H9 (cell line): ENCODE results near the gene ARPC5. TPM values are rescaled to one million over a fixed set of nuclear protein-coding genes. Genes with fewer than 3 reads are reported as not detected.

Experiments used
- DNase-seq: peaks from one replicate; pipeline ENCODE4 v3.0.0-alpha.2; 2017
- H2AFZ ChIP-seq: one replicate; pipeline ENCODE4 v1.6.1; 2013; ENCODE audit warnings: mild to moderate bottlenecking, low read length, control low read depth, moderate library complexity
- H2AK5ac ChIP-seq: 2 replicates; pipeline ENCODE4 v1.6.1; 2013; ENCODE audit warnings: low read length, control low read depth, mixed read lengths; ENCODE audit not compliant: insufficient read length
- H2BK120ac ChIP-seq: one replicate; pipeline ENCODE4 v1.6.1; 2013; ENCODE audit warnings: low read depth, mild to moderate bottlenecking, low read length, control low read depth, inconsistent platforms; ENCODE audit not compliant: poor library complexity, severe bottlenecking
- H2BK12ac ChIP-seq: 2 replicates; pipeline ENCODE4 v1.6.1; 2013; ENCODE audit warnings: low read length, control low read depth, mixed read lengths, low read depth; ENCODE audit not compliant: insufficient read length
- H2BK15ac ChIP-seq: 2 replicates; pipeline ENCODE4 v1.6.1; 2013; ENCODE audit warnings: low read depth, low read length, control low read depth
- H2BK20ac ChIP-seq: one replicate; pipeline ENCODE4 v1.6.1; 2013; ENCODE audit warnings: low read depth, mild to moderate bottlenecking, low read length, control low read depth, inconsistent platforms; ENCODE audit not compliant: poor library complexity, severe bottlenecking
- H2BK5ac ChIP-seq: 2 replicates; pipeline ENCODE4 v1.6.1; 2013; ENCODE audit warnings: low read length, control low read depth, mixed read lengths; ENCODE audit not compliant: insufficient read length
- H3K14ac ChIP-seq: 2 replicates; pipeline ENCODE4 v1.6.1; 2013; ENCODE audit warnings: low read length, control low read depth; ENCODE audit not compliant: insufficient read depth
- H3K18ac ChIP-seq: 2 replicates; pipeline ENCODE4 v1.6.1; 2013; ENCODE audit warnings: low read depth, mild to moderate bottlenecking, mixed read lengths, low read length, control low read depth; ENCODE audit not compliant: insufficient read length
- H3K23ac ChIP-seq: 2 replicates; pipeline ENCODE4 v1.6.1; 2013; ENCODE audit warnings: low read length, control low read depth, mixed read lengths, low read depth; ENCODE audit not compliant: insufficient read length
- H3K23me2 ChIP-seq: 2 replicates; pipeline ENCODE4 v1.6.1; 2013; ENCODE audit warnings: low read depth, mild to moderate bottlenecking, mixed read lengths, low read length, control low read depth; ENCODE audit not compliant: insufficient read length, poor library complexity, severe bottlenecking
- H3K27ac ChIP-seq: 2 replicates; pipeline ENCODE4 v1.5.1; 2013; ENCODE audit warnings: low read length, control low read depth, mixed read lengths, low read depth; ENCODE audit not compliant: insufficient read length
- H3K27me3 ChIP-seq: 2 replicates; pipeline ENCODE4 v1.6.1; 2013; ENCODE audit warnings: low read length, control low read depth, inconsistent platforms; ENCODE audit not compliant: insufficient read depth
- H3K4ac ChIP-seq: 2 replicates; pipeline ENCODE4 v1.6.1; 2013; ENCODE audit warnings: low read depth, mild to moderate bottlenecking, control low read depth, inconsistent platforms, low read length, moderate library complexity
- H3K4me1 ChIP-seq: 2 replicates; pipeline ENCODE4 v1.6.1; 2013; ENCODE audit warnings: low read length, control low read depth, inconsistent platforms; ENCODE audit not compliant: insufficient read depth
- H3K4me2 ChIP-seq: 2 replicates; pipeline ENCODE4 v1.6.1; 2013; ENCODE audit warnings: low read length, control low read depth, mixed read lengths; ENCODE audit not compliant: insufficient read length, insufficient read depth
- H3K56ac ChIP-seq: 2 replicates; pipeline ENCODE4 v1.6.1; 2013; ENCODE audit warnings: low read depth, mild to moderate bottlenecking, mixed read lengths, low read length, control low read depth; ENCODE audit not compliant: insufficient read length
- H3K79me1 ChIP-seq: 2 replicates; pipeline ENCODE4 v1.6.1; 2013; ENCODE audit warnings: low read depth, mild to moderate bottlenecking, moderate library complexity, low read length, control low read depth, inconsistent platforms; ENCODE audit not compliant: insufficient read depth, poor library complexity, severe bottlenecking
- H3K79me2 ChIP-seq: 2 replicates; pipeline ENCODE4 v1.6.1; 2013; ENCODE audit warnings: low read length, control low read depth, inconsistent platforms; ENCODE audit not compliant: insufficient read depth
- H3K9ac ChIP-seq: 2 replicates; pipeline ENCODE4 v1.6.1; 2013; ENCODE audit warnings: low read length, control low read depth, mixed read lengths; ENCODE audit not compliant: insufficient read length; ENCODE audit errors: extremely low read depth
- H3K9me3 ChIP-seq: one replicate; pipeline ENCODE4 v1.6.1; 2013; ENCODE audit warnings: low read depth, low read length, inconsistent platforms; ENCODE audit not compliant: control insufficient read depth
- H3T11ph ChIP-seq: one replicate; pipeline ENCODE4 v1.6.1; 2013; ENCODE audit warnings: mild to moderate bottlenecking, low read length, control low read depth, inconsistent platforms
- H4K20me1 ChIP-seq: one replicate; pipeline ENCODE4 v1.6.1; 2013; ENCODE audit not compliant: control insufficient read depth, insufficient read length, insufficient read depth
- H4K5ac ChIP-seq: 2 replicates; pipeline ENCODE4 v1.6.1; 2013; ENCODE audit warnings: low read depth, mild to moderate bottlenecking, mixed read lengths, low read length, control low read depth; ENCODE audit not compliant: insufficient read length
- H4K8ac ChIP-seq: replicated peaks from 2 replicates; pipeline ENCODE4 v1.6.1; 2013; ENCODE audit warnings: low read length, control low read depth, mixed read lengths, low read depth; ENCODE audit not compliant: insufficient read length
- H4K91ac ChIP-seq: 2 replicates; pipeline ENCODE4 v1.6.1; 2013; ENCODE audit warnings: low read depth, mild to moderate bottlenecking, moderate library complexity, mixed read lengths, low read length, control low read depth; ENCODE audit not compliant: insufficient read length
- H3K27ac Mint-ChIP-seq, 3 experiments: 2 replicates in 2 of 3; 3 replicates in 1 of 3; pipeline ENCODE4 v1.8.0; 2020 to 2021; ENCODE audit warnings: mixed read lengths in 3 of 3, mild to moderate bottlenecking in 1 of 3, moderate library complexity in 1 of 3
- H3K27me3 Mint-ChIP-seq: 2 replicates; pipeline ENCODE4 v1.8.0; 2021; ENCODE audit warnings: low read depth, mild to moderate bottlenecking, moderate library complexity, mixed read lengths
- H3K36me3 Mint-ChIP-seq, 3 experiments: 2 replicates in 2 of 3; 3 replicates in 1 of 3; pipeline ENCODE4 v1.8.0; 2020 to 2021; ENCODE audit warnings: low read depth in 3 of 3, mixed read lengths in 3 of 3; ENCODE audit not compliant: insufficient read depth in 1 of 3
- H3K4me1 Mint-ChIP-seq, 2 experiments: 2 replicates each; pipeline ENCODE4 v1.8.0; 2020; ENCODE audit warnings: mixed read lengths in 2 of 2
- H3K4me3 Mint-ChIP-seq, 2 experiments: 2 replicates in 1 of 2; 3 replicates in 1 of 2; pipeline ENCODE4 v1.8.0; 2020 to 2021; ENCODE audit warnings: mild to moderate bottlenecking in 2 of 2, mixed read lengths in 2 of 2, moderate library complexity in 1 of 2
- H3K9me3 Mint-ChIP-seq, 2 experiments: 2 replicates in 1 of 2; 3 replicates in 1 of 2; pipeline ENCODE4 v1.8.0; 2020; ENCODE audit warnings: mild to moderate bottlenecking in 2 of 2, mixed read lengths in 2 of 2, moderate library complexity in 1 of 2
- WGBS: extraction: QIAGEN DNeasy Blood & Tissue Kit; methylation state at CpG from one replicate; pipeline ENCODE4 v1.1.7; 2013; ENCODE audit warnings: missing lambda C conversion rate, low lambda C conversion rate, mixed read lengths; ENCODE audit not compliant: insufficient read length; ENCODE audit errors: extremely low coverage; 5-methylcytosine and 5-hydroxymethylcytosine counted together
- total RNA-seq: library from RNA; stranded (reverse); gene quantifications from 2 replicates; pipeline ENCODE4 v1.2.1, GENCODE V29; 2021
- TF ChIP-seq, protein P1 (sequence below): fragments of 200-600 bp; sonication (generic); conservative IDR thresholded peaks from 3 replicates; pipeline ENCODE4 v1.8.0; 2021; ENCODE audit warnings: antibody characterized with exemption, mild to moderate bottlenecking

ARPC5 gene
- total RNA-seq, 1 experiment from 2014 or later = 67.7 TPM

DNA sequence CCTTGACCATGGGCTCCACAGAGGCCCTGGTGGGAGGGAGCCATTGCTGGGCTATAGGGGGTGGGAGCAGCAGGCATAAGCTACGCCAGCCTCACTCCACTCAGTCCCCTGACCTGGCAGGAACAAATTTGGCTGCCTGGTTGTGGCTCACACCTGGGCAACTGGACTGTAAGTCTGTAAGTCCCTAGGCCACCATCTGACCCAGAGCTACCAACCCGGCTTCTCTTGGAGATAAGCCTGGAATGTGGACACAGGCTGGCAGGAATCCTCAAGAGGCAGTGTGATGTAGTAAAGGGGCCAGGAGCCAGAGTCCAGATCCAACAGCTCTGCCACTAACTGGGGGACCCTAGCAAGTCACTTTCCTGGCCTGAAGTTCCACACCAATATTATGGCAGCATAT is 56.7 kb downstream of the ARPC5 start:
- H3K4me1 Mint-ChIP-seq = peaks cover 7 to 11% of the 10 kb centered on the region in 2 experiments
- Histone ChIP-seq H3T11ph (no peak overlapping the region), H3K23ac (no peak overlapping the region), H3K27ac (no peak overlapping the region), H3K79me1 (no peaks in the 10 kb centered on the region), H3K4me1 (no peaks in the 10 kb centered on the region; the same call in 1 of the 2 replicates), H3K9ac (no peak overlapping the region), H4K5ac (no peak overlapping the region), H3K56ac (no peak overlapping the region), H3K79me2 (no peaks in the 10 kb centered on the region), H3K23me2 (no peaks in the 10 kb centered on the region), H3K18ac (no peak overlapping the region), H2BK120ac (no peak overlapping the region), H4K91ac (no peak overlapping the region), H2AK5ac (no peak overlapping the region), H2BK5ac (no peak overlapping the region), H3K27me3 (no peaks in the 10 kb centered on the region), H2BK15ac (no peak overlapping the region), H2AFZ (no peak overlapping the region), H2BK20ac (no peak overlapping the region), H2BK12ac (no peak overlapping the region), H3K9me3 (no peaks in the 10 kb centered on the region), H3K14ac (no peak overlapping the region), H3K4ac (no peak overlapping the region), H4K8ac (no peak overlapping the region), H4K20me1 (no peaks in the 10 kb centered on the region), H3K4me2 (no peak overlapping the region)
- TF ChIP-seq, protein P1, sequence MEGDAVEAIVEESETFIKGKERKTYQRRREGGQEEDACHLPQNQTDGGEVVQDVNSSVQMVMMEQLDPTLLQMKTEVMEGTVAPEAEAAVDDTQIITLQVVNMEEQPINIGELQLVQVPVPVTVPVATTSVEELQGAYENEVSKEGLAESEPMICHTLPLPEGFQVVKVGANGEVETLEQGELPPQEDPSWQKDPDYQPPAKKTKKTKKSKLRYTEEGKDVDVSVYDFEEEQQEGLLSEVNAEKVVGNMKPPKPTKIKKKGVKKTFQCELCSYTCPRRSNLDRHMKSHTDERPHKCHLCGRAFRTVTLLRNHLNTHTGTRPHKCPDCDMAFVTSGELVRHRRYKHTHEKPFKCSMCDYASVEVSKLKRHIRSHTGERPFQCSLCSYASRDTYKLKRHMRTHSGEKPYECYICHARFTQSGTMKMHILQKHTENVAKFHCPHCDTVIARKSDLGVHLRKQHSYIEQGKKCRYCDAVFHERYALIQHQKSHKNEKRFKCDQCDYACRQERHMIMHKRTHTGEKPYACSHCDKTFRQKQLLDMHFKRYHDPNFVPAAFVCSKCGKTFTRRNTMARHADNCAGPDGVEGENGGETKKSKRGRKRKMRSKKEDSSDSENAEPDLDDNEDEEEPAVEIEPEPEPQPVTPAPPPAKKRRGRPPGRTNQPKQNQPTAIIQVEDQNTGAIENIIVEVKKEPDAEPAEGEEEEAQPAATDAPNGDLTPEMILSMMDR = no peak
- H3K36me3 Mint-ChIP-seq = no peaks in the 10 kb centered on the region
- H3K4me3 Mint-ChIP-seq = no peak overlapping the region
- no peak for DNase-seq
- no peaks in the 10 kb centered on the region; a peak in 1 of 5 replicates for H3K9me3 Mint-ChIP-seq
- no peaks in the 10 kb centered on the region; the same call in 1 of the 2 replicates for H3K27me3 Mint-ChIP-seq
- H3K27ac Mint-ChIP-seq = no peak overlapping the region
- no CpG with 5 or more reads among the region's 2 CpGs for WGBS
